HEK293 (cell line): Measurements from ENCODE around the gene TNFRSF21.

Experiments used
- CTCF ChIA-PET: fragments of 350-600 bp; formaldehyde crosslinking; extraction: SDS; loops from one replicate; lab custom pipeline; 2021; ENCODE audit warnings: antibody characterized with exemption; lab: Yijun Ruan, JAX
- POLR2A ChIA-PET: fragments of 300-600 bp; formaldehyde crosslinking; extraction: SDS; loops from one replicate; lab custom pipeline; 2020; ENCODE audit warnings: antibody characterized with exemption, inconsistent platforms; lab: Yijun Ruan, JAX
- H3K27ac ChIP-seq: fragments of 200-500 bp; sonication (Bioruptor generic); 2 replicates; pipeline ENCODE4 v1.5.1; 2014; ENCODE audit warnings: low read depth, low read length, control low read depth, inconsistent platforms; ENCODE audit errors: extremely low read depth
- H3K36me3 ChIP-seq, 2 experiments: fragments of 200-500 bp in 1 of 2; sonication (Bioruptor generic) in 1 of 2; 1 replicate in 1 of 2; 2 replicates in 1 of 2; pipeline ENCODE4 v1.5.1; 2014 to 2017; ENCODE audit warnings: inconsistent platforms in 2 of 2, low read length in 2 of 2; ENCODE audit not compliant: control insufficient read depth in 2 of 2, insufficient read depth in 1 of 2
- H3K4me1 ChIP-seq: fragments of 200-500 bp; sonication (Bioruptor generic); 2 replicates; pipeline ENCODE4 v1.5.1; 2014; ENCODE audit warnings: mild to moderate bottlenecking, low read length, inconsistent platforms; ENCODE audit not compliant: control insufficient read depth, insufficient read depth
- H3K4me3 ChIP-seq: 2 replicates; pipeline ENCODE4 v1.5.1; 2011; ENCODE audit warnings: low read depth, mild to moderate bottlenecking, control low read depth, low read length, moderate library complexity
- H3K9me3 ChIP-seq: fragments of 200-500 bp; sonication (Bioruptor generic); 2 replicates; pipeline ENCODE4 v1.5.1; 2014; ENCODE audit warnings: low read depth, low read length, inconsistent platforms; ENCODE audit not compliant: control insufficient read depth, insufficient read depth
- BCL11A ChIP-seq: fragments of 450-650 bp; formaldehyde crosslinking; IDR thresholded peaks from 2 replicates; pipeline ENCODE4 v1.5.1; 2016; ENCODE audit warnings: low read depth, missing biosample characterization, missing genetic modification characterization
- KLF10 ChIP-seq: fragments of 450-650 bp; IDR thresholded peaks from 2 replicates; pipeline ENCODE4 v1.5.1; 2018; ENCODE audit warnings: missing biosample characterization, mild to moderate bottlenecking, missing genetic modification characterization
- OVOL3 ChIP-seq: fragments of 450-650 bp; formaldehyde crosslinking; IDR thresholded peaks from 2 replicates; pipeline ENCODE4 v1.5.1; 2016; ENCODE audit warnings: missing biosample characterization, missing genetic modification characterization
- RBAK ChIP-seq: fragments of 450-650 bp; formaldehyde crosslinking; IDR thresholded peaks from 2 replicates; pipeline ENCODE4 v1.5.1; 2016; ENCODE audit warnings: missing biosample characterization, missing genetic modification characterization
- SCRT2 ChIP-seq: fragments of 450-650 bp; formaldehyde crosslinking; IDR thresholded peaks from 2 replicates; pipeline ENCODE4 v1.5.1; 2016; ENCODE audit warnings: missing biosample characterization, missing genetic modification characterization
- SP2 ChIP-seq: fragments of 450-650 bp; formaldehyde crosslinking; IDR thresholded peaks from 2 replicates; pipeline ENCODE4 v1.5.1; 2016; ENCODE audit warnings: missing biosample characterization, missing genetic modification characterization
- TRIM28 ChIP-seq: IDR thresholded peaks from 2 replicates; pipeline ENCODE4 v1.6.1; 2011; ENCODE audit warnings: low read length, control low read depth, borderline replicate concordance
- ZBTB1 ChIP-seq: fragments of 450-650 bp; formaldehyde crosslinking; IDR thresholded peaks from 2 replicates; pipeline ENCODE4 v1.5.1; 2016; ENCODE audit warnings: missing biosample characterization, missing genetic modification characterization
- ZBTB48 ChIP-seq: fragments of 450-650 bp; formaldehyde crosslinking; IDR thresholded peaks from 2 replicates; pipeline ENCODE4 v1.5.1; 2016; ENCODE audit warnings: missing biosample characterization, missing genetic modification characterization
- ZBTB6 ChIP-seq: fragments of 450-650 bp; formaldehyde crosslinking; IDR thresholded peaks from 2 replicates; pipeline ENCODE4 v1.5.1; 2017; ENCODE audit warnings: missing biosample characterization, missing genetic modification characterization
- ZNF148 ChIP-seq: fragments of 450-650 bp; formaldehyde crosslinking; IDR thresholded peaks from 2 replicates; pipeline ENCODE4 v1.5.0; 2017; ENCODE audit warnings: missing biosample characterization, missing genetic modification characterization, borderline replicate concordance
- ZNF16 ChIP-seq: fragments of 450-650 bp; formaldehyde crosslinking; IDR thresholded peaks from 2 replicates; pipeline ENCODE4 v1.5.1; 2016; ENCODE audit warnings: low read depth, missing biosample characterization, missing genetic modification characterization
- ZNF174 ChIP-seq: fragments of 450-650 bp; formaldehyde crosslinking; IDR thresholded peaks from 2 replicates; pipeline ENCODE4 v1.5.0; 2017; ENCODE audit warnings: missing biosample characterization, mild to moderate bottlenecking, missing genetic modification characterization
- ZNF19 ChIP-seq: fragments of 450-650 bp; formaldehyde crosslinking; IDR thresholded peaks from 2 replicates; pipeline ENCODE4; 2016; ENCODE audit warnings: missing biosample characterization, missing genetic modification characterization, low read depth
- ZNF211 ChIP-seq: fragments of 450-650 bp; formaldehyde crosslinking; IDR thresholded peaks from 2 replicates; pipeline ENCODE4 v1.5.1; 2016; ENCODE audit warnings: low read depth, missing biosample characterization, missing genetic modification characterization
- ZNF274 ChIP-seq, 2 experiments: fragments of 200-500 bp in 1 of 2; fragments of 450-650 bp in 1 of 2; sonication (Bioruptor generic) in 1 of 2; formaldehyde crosslinking in 1 of 2; IDR thresholded peaks; 2 replicates each; pipeline versions ENCODE4 v1.5.1 to v1.6.1; 2014 to 2016; ENCODE audit warnings: borderline replicate concordance in 1 of 2, inconsistent platforms in 1 of 2, low read length in 1 of 2, missing biosample characterization in 1 of 2, missing genetic modification characterization in 1 of 2
- ZNF366 ChIP-seq: fragments of 450-650 bp; formaldehyde crosslinking; conservative IDR thresholded peaks from 2 replicates; pipeline ENCODE4 v1.5.1; 2016; ENCODE audit warnings: missing biosample characterization, missing genetic modification characterization
- ZNF549 ChIP-seq: fragments of 450-650 bp; IDR thresholded peaks from 2 replicates; pipeline ENCODE4 v1.5.1; 2018; ENCODE audit warnings: missing biosample characterization, missing genetic modification characterization, mild to moderate bottlenecking, inconsistent platforms, moderate library complexity
- ZNF747 ChIP-seq: fragments of 450-650 bp; formaldehyde crosslinking; IDR thresholded peaks from 2 replicates; pipeline ENCODE4 v1.5.1; 2016; ENCODE audit warnings: missing biosample characterization, missing genetic modification characterization

TNFRSF21 gene

GRCh38 chr6:47200536-47201334 lies 109.0 kb downstream of the TNFRSF21 start:
- no peaks in the 10 kb centered on the region for H3K9me3 ChIP-seq
- no peak for TF ChIP-seq ZNF211 (tag by site-specific recombination)
- no peak for TF ChIP-seq SCRT2
- no peak for TF ChIP-seq ZNF148
- no peak for TF ChIP-seq TRIM28
- TF ChIP-seq RBAK (tag by site-specific recombination) = no peak
- no peak for TF ChIP-seq BCL11A
- no peak for TF ChIP-seq ZNF274 (IDR thresholded peaks at IDR 0.05; ENCODE audit: low read length)
- no peak for TF ChIP-seq ZNF274 (tag by site-specific recombination; IDR thresholded peaks at IDR 0.05; ENCODE audit: borderline replicate concordance)
- no peak for TF ChIP-seq ZNF16 (tag by site-specific recombination)
- TF ChIP-seq ZNF549 (tag by site-specific recombination) = no peak
- TF ChIP-seq ZNF366 (tag by site-specific recombination) = no peak
- no peak for TF ChIP-seq OVOL3
- TF ChIP-seq, all 188 proteins: peak for 0
- no peaks in the 10 kb centered on the region for H3K4me1 ChIP-seq
- no peaks in the 10 kb centered on the region for H3K36me3 ChIP-seq
- H3K27ac ChIP-seq = no peak overlapping the region
- ChIA-PET CTCF (interaction anchor here (0.6 to 1.5 kb wide), 3 partner anchors 10 to 212 kb away, joined by 3 read pairs; no protein-coding TSS in a partner anchor), POLR2A (no interaction called here)
- no peak overlapping the region for H3K4me3 ChIP-seq

GRCh38 chr6:47197682-47198640 lies 111.7 kb downstream of the TNFRSF21 start:
- Histone ChIP-seq H3K4me3 (no peak overlapping the region), H3K4me1 (no peaks in the 10 kb centered on the region), H3K27ac (no peak overlapping the region), H3K9me3 (no peaks in the 10 kb centered on the region), H3K36me3 (no peaks in the 10 kb centered on the region)
- TF ChIP-seq ZNF19 (tag by site-specific recombination) (no peak), ZNF747 (no peak), ZBTB6 (tag by site-specific recombination) (no peak), ZBTB48 (tag by site-specific recombination) (no peak), ZNF174 (tag by site-specific recombination) (no peak), ZNF16 (tag by site-specific recombination) (no peak), ZBTB1 (no peak), KLF10 (tag by site-specific recombination) (no peak), SP2 (tag by site-specific recombination) (no peak), ZNF366 (tag by site-specific recombination) (no peak)
- ChIA-PET POLR2A (no interaction called here), CTCF (no interaction called here)
